DOHH2 (cell line): ENCODE results near the gene PARM1.

Experiments
- H3F3A ChIP-seq: fragments of 200-600 bp; sonication (generic), shearing (Covaris generic); 2 replicates; pipeline ENCODE4 v1.6.0; 2016; ENCODE audit warnings: antibody characterized with exemption, mild to moderate bottlenecking; ENCODE audit not compliant: control insufficient read depth, insufficient read depth
- H3K27ac ChIP-seq: fragments of 200-600 bp; sonication (generic); 2 replicates; pipeline ENCODE4 v1.5.1; 2014; ENCODE audit warnings: low read depth, mild to moderate bottlenecking, low read length, moderate library complexity
- H3K27me3 ChIP-seq: fragments of 200-600 bp; sonication (generic); 2 replicates; pipeline ENCODE4 v1.6.1; 2014; ENCODE audit warnings: mild to moderate bottlenecking, low read length, mixed read lengths; ENCODE audit not compliant: control insufficient read depth
- H3K36me3 ChIP-seq: fragments of 200-600 bp; sonication (generic); 2 replicates; pipeline ENCODE4 v1.6.1; 2014; ENCODE audit warnings: mild to moderate bottlenecking, low read length, moderate library complexity, mixed read lengths; ENCODE audit not compliant: control insufficient read depth
- H3K4me1 ChIP-seq: fragments of 200-600 bp; sonication (generic); 2 replicates; pipeline ENCODE4 v1.6.1; 2014; ENCODE audit warnings: mild to moderate bottlenecking, low read length, mixed read lengths; ENCODE audit not compliant: control insufficient read depth
- H3K4me2 ChIP-seq: fragments of 200-600 bp; sonication (generic); 2 replicates; pipeline ENCODE4 v1.6.0; 2014; ENCODE audit warnings: mild to moderate bottlenecking, low read length, moderate library complexity
- H3K4me3 ChIP-seq: fragments of 200-600 bp; sonication (generic); 2 replicates; pipeline ENCODE4 v1.5.1; 2014; ENCODE audit warnings: mild to moderate bottlenecking, low read length, mixed read lengths
- H3K79me2 ChIP-seq: fragments of 200-600 bp; sonication (generic); 2 replicates; pipeline ENCODE4 v1.6.1; 2014; ENCODE audit warnings: mild to moderate bottlenecking, low read length, mixed read lengths; ENCODE audit not compliant: control insufficient read depth
- H3K9me2 ChIP-seq: fragments of 200-600 bp; sonication (generic); replicated peaks from 2 replicates; pipeline ENCODE4 v1.6.1; 2014; ENCODE audit warnings: mild to moderate bottlenecking, low read length, mixed read lengths; ENCODE audit not compliant: control insufficient read depth
- H3K9me3 ChIP-seq: fragments of 200-600 bp; sonication (generic); 2 replicates; pipeline ENCODE4 v1.6.1; 2014; ENCODE audit warnings: antibody characterized with exemption, low read length, mixed read lengths; ENCODE audit not compliant: control insufficient read depth, insufficient read depth
- H4K20me1 ChIP-seq: fragments of 200-600 bp; sonication (generic); 2 replicates; pipeline ENCODE4 v1.6.0; 2014; ENCODE audit warnings: low read depth, mild to moderate bottlenecking, antibody characterized with exemption, low read length, moderate library complexity; ENCODE audit not compliant: control insufficient read depth, insufficient read depth
- EZH2phosphoT487 ChIP-seq: fragments of 200-600 bp; sonication (generic); IDR thresholded peaks from 2 replicates; pipeline ENCODE4 v1.6.1; 2017; ENCODE audit warnings: borderline replicate concordance, mild to moderate bottlenecking, antibody characterized with exemption, low read length, moderate library complexity, mixed read lengths
- TF ChIP-seq, protein P1 (sequence below): fragments of 200-600 bp; sonication (generic); IDR thresholded peaks from one replicate; pipeline ENCODE4 v1.5.1; 2014; ENCODE audit warnings: antibody characterized with exemption, mild to moderate bottlenecking, low read depth, low read length; ENCODE audit not compliant: poor library complexity, severe bottlenecking

PARM1 gene

DNA sequence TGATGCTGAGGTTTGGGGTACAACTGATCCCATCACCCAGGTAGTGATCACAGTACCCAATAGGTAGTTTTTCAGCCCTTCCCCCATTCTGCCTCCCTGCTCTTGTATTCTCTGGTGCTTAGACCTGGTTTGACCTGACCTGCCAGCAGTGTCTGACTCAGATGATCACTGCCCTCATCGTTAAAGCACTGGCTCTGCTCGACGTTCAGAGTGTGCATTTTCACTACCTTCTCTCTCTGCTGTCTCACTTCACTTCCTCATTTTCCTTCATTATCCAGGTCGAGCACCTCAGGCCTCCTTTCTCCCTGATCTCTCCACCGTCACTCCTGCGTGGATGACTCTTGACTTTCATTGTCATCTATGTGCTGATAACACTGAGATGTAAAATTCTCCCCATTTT is 83.6 kb downstream of the PARM1 start:
- H3K4me2 ChIP-seq, result no peak overlapping the region
- no peaks in the 10 kb centered on the region for H3K9me2 ChIP-seq
- no peak overlapping the region for H3K27ac ChIP-seq
- H3K27me3 ChIP-seq, result no peaks in the 10 kb centered on the region
- TF ChIP-seq, protein P1, sequence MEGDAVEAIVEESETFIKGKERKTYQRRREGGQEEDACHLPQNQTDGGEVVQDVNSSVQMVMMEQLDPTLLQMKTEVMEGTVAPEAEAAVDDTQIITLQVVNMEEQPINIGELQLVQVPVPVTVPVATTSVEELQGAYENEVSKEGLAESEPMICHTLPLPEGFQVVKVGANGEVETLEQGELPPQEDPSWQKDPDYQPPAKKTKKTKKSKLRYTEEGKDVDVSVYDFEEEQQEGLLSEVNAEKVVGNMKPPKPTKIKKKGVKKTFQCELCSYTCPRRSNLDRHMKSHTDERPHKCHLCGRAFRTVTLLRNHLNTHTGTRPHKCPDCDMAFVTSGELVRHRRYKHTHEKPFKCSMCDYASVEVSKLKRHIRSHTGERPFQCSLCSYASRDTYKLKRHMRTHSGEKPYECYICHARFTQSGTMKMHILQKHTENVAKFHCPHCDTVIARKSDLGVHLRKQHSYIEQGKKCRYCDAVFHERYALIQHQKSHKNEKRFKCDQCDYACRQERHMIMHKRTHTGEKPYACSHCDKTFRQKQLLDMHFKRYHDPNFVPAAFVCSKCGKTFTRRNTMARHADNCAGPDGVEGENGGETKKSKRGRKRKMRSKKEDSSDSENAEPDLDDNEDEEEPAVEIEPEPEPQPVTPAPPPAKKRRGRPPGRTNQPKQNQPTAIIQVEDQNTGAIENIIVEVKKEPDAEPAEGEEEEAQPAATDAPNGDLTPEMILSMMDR, result no peak
- no peak for TF ChIP-seq EZH2phosphoT487
- no peak overlapping the region for H3K4me3 ChIP-seq
- H3K79me2 ChIP-seq, result no peaks in the 10 kb centered on the region
- H3K9me3 ChIP-seq, result no peaks in the 10 kb centered on the region
- H3K4me1 ChIP-seq, result no peaks in the 10 kb centered on the region
- no peaks in the 10 kb centered on the region for H4K20me1 ChIP-seq
- H3F3A ChIP-seq, result no peaks in the 10 kb centered on the region
- H3K36me3 ChIP-seq, result no peaks in the 10 kb centered on the region

- no peaks in the 10 kb centered on the region for H3K79me2 ChIP-seq
- no peaks in the 10 kb centered on the region for H3K27me3 ChIP-seq
- no peak for TF ChIP-seq EZH2phosphoT487
- TF ChIP-seq, protein P1, result no peak
- H3F3A ChIP-seq, result no peaks in the 10 kb centered on the region
- H3K4me2 ChIP-seq, result no peak overlapping the region
- H3K4me3 ChIP-seq, result no peak overlapping the region
- H3K4me1 ChIP-seq, result no peaks in the 10 kb centered on the region
- no peak overlapping the region for H3K27ac ChIP-seq
- H4K20me1 ChIP-seq, result no peaks in the 10 kb centered on the region
- H3K9me3 ChIP-seq, result no peaks in the 10 kb centered on the region
- H3K36me3 ChIP-seq, result no peaks in the 10 kb centered on the region
- H3K9me2 ChIP-seq, result no peaks in the 10 kb centered on the region
These were observed 86.0 kb downstream of the PARM1 start for GRCh38 chr4:75018811-75019479.

- TF ChIP-seq EZH2phosphoT487, result no peak
- TF ChIP-seq, protein P1, result no peak
- no peak overlapping the region for H3K4me3 ChIP-seq
- no peaks in the 10 kb centered on the region for H3K27me3 ChIP-seq
- H3K36me3 ChIP-seq, result no peaks in the 10 kb centered on the region
- no peaks in the 10 kb centered on the region for H3F3A ChIP-seq
- H3K4me1 ChIP-seq, result no peaks in the 10 kb centered on the region
- H3K79me2 ChIP-seq, result no peaks in the 10 kb centered on the region
- no peaks in the 10 kb centered on the region for H4K20me1 ChIP-seq
- no peaks in the 10 kb centered on the region for H3K9me2 ChIP-seq
- H3K9me3 ChIP-seq, result no peaks in the 10 kb centered on the region
- H3K4me2 ChIP-seq, result no peak overlapping the region
- H3K27ac ChIP-seq, result no peak overlapping the region
These were observed 92.5 kb downstream of the PARM1 start for GRCh38 chr4:75025431-75025830.
